ENCODE measurements around the gene TEX22.

- TF ChIP-seq SP2 (tag by site-specific recombination; IDR thresholded peaks at IDR 0.05) (no peak), CTCF (tag by site-specific recombination; IDR thresholded peaks at IDR 0.05) (no peak), ZNF292 (tag by site-specific recombination; IDR thresholded peaks at IDR 0.05; ENCODE audit: borderline replicate concordance, low read depth) (no peak), ZNF639 (tag by site-specific recombination; IDR thresholded peaks at IDR 0.05) (no peak), ZBTB26 (tag by site-specific recombination; optimal IDR thresholded peaks at IDR 0.05) (no peak), GLI4 (tag by site-specific recombination; IDR thresholded peaks at IDR 0.05) (no peak), ZNF239 (tag by site-specific recombination; IDR thresholded peaks at IDR 0.05) (no peak), PBX3 (CRISPR knock-in tag; IDR thresholded peaks at IDR 0.05) (no peak), ZNF311 (tag by site-specific recombination; IDR thresholded peaks at IDR 0.05; ENCODE audit: borderline replicate concordance) (no peak), ZNF121 (tag by site-specific recombination; IDR thresholded peaks at IDR 0.05) (no peak)
These were observed 40.8 kb downstream of the TEX22 start for GRCh38 chr14:105439179-105439578.
